ENCODE data around the gene FUZ. TPM values are rescaled to one million over a fixed set of nuclear protein-coding genes. Genes with fewer than 3 reads are reported as not detected.

The FUZ gene
- polyA plus RNA-seq, 1 donor from 2014 or later: 35.4 TPM

DNA sequence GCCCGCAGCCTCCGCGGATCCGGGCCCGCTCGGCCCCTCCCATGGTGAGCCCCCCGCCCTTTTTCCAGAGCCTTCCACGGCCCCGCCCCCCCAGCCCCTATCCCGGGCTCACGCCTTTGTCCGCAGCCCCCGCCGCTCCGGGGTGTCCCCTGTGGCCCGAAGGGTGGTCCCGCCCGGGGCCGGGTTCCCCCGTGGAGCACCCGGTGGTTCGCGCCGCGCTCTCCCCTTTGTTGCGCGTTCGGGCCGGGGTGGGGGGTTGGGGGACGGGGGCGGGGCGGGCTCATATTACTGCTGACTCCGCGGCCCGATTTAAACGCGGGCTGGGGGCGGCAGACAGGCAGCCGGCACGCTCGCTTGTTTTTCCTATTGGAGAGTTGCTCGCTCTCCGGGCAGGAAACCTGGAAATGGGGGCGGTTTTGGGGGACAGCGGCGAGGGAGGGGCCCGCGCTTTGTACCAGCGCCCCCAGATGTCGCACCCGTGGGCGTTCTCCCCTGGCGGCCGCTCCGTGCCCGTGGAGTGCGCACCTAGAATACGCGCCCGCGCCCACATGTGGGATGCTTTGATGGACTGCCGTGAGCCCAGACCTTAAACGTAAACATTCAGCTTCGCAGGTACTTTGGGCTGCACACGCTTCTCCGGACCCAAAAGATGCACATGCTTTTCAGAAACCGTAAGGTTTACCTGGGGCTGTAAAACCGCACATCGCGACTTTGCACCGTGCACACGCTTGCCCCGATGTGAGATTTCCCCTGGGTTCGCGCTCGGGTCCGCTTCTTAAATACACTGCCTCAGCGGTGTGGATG, 38.6 kb upstream of the FUZ start:
- Histone ChIP-seq H3K9ac (ENCODE audit: low read length) (peak overlapping the region; percentile 89), H4K20me1 (ENCODE audit: insufficient read depth) (peaks cover 32% of the 10 kb centered on the region), H3K36me3 (ENCODE audit: insufficient read depth, low read length) (peaks cover 4% of the 10 kb centered on the region), H3F3A (ENCODE audit: insufficient read depth, low read length, poor library complexity, severe bottlenecking) (no peaks in the 10 kb centered on the region), H3K9me3 (ENCODE audit: low read length) (no peaks in the 10 kb centered on the region), H3K79me2 (replicated peaks; ENCODE audit: insufficient read depth, low read length) (peaks cover 36% of the 10 kb centered on the region), H3K4me3 (ENCODE audit: low read length) (peak overlapping the region; percentile 76), H2AFZ (ENCODE audit: low read depth, low read length) (no peak overlapping the region), H3K27me3 (ENCODE audit: insufficient read depth, low read depth, low read length) (no peaks in the 10 kb centered on the region), H3K4me2 (ENCODE audit: low read length) (peak overlapping the region; percentile 52), H3K9me2 (ENCODE audit: insufficient read depth, low read length) (no peaks in the 10 kb centered on the region), H3K27ac (ENCODE audit: low read length) (peak overlapping the region; percentile 70)
- TF ChIP-seq SMC3 (conservative IDR thresholded peaks at IDR 0.05; ENCODE audit: poor library complexity) (peak; percentile 17), EP300 (conservative IDR thresholded peaks at IDR 0.05; ENCODE audit: poor library complexity, severe bottlenecking) (no peak), MXI1 (conservative IDR thresholded peaks at IDR 0.05; ENCODE audit: poor library complexity, severe bottlenecking) (peak; percentile 78)

DNA sequence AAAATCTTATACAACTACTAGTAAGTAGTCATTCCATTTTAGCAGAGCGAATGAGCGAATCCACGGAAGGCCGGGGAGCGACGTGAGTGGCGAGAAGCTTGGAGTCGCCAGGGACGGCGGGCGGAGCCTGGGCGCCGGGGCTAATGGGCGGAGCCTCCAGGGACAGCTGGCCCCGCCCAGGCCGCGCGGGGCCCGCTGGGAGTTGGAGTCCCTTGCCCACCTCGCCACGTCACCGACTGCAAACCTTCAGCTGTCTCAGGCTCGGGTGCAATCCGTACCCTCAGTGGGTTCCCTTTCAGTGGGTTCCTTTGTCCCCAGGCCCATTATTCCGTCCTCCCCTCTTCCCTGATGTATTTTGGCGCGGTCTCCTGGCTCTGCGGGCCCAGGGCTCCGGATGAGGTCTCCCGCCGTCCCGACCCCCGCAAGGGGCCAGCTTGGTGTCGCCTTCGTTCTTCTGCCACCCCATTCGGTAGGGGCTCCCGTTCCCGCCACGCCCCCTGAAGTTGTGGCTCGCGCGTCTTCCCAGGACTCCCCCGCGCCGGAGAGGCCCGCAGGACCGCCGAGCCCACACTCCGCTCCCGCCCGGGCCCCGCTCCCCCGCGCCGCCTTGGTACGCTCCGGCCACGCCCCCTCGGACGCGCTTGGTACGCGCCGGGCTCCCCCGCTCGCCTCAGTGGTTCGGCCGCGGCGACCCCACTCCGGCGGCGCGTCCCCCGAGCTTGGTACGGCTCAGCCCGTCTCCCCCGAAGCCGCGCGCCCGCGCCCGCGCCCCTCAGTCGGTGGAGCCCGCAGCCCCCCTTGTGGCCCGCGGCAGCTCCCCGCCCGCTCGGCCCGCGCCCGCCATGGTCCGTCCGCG, 37.6 kb upstream of the FUZ start, which contains the start of gene PTOV1:
PTOV1 (plus strand) TSS at position 673 of the 856 bp plus-strand sequence.
- H4K20me1 ChIP-seq (ENCODE audit: insufficient read depth): peaks cover 31% of the 10 kb centered on the region
- H3K4me3 ChIP-seq (ENCODE audit: low read length): peak within 1 kb of the TSS; percentile 76
- peaks cover 4% of the 10 kb centered on the region for H3K36me3 ChIP-seq (ENCODE audit: insufficient read depth, low read length)
- H3K79me2 ChIP-seq (replicated peaks; ENCODE audit: insufficient read depth, low read length): peaks cover 34% of the 10 kb centered on the region
- H3K27ac ChIP-seq (ENCODE audit: low read length): peak within 1 kb of the TSS; percentile 95
- H3K9me2 ChIP-seq (ENCODE audit: insufficient read depth, low read length): no peaks in the 10 kb centered on the region
- peak within 1 kb of the TSS; percentile 52 for H3K4me2 ChIP-seq (ENCODE audit: low read length)
- no peaks in the 10 kb centered on the region for H3K9me3 ChIP-seq (ENCODE audit: low read length)
- H3K9ac ChIP-seq (ENCODE audit: low read length): peak within 1 kb of the TSS; percentile 89
- peak within 1 kb of the TSS; percentile 66 for H2AFZ ChIP-seq (ENCODE audit: low read depth, low read length)
- TF ChIP-seq TAF1 (IDR thresholded peaks at IDR 0.05; ENCODE audit: low read depth) (peak; percentile 56), MXI1 (conservative IDR thresholded peaks at IDR 0.05; ENCODE audit: poor library complexity, severe bottlenecking) (peak; percentile 77), RAD21 (conservative IDR thresholded peaks at IDR 0.05) (peak; percentile 37), POLR2AphosphoS5 (IDR thresholded peaks at IDR 0.05) (peak; percentile 82), SMC3 (conservative IDR thresholded peaks at IDR 0.05; ENCODE audit: poor library complexity) (peak; percentile 44), EZH2 (IDR thresholded peaks at IDR 0.05; ENCODE audit: borderline replicate concordance, insufficient read depth, low read length, poor library complexity, severe bottlenecking) (no peak), REST (IDR thresholded peaks at IDR 0.05; ENCODE audit: borderline replicate concordance) (peak; percentile 88), EP300 (conservative IDR thresholded peaks at IDR 0.05; ENCODE audit: poor library complexity, severe bottlenecking) (peak; percentile 80)
- TF ChIP-seq, protein P1, sequence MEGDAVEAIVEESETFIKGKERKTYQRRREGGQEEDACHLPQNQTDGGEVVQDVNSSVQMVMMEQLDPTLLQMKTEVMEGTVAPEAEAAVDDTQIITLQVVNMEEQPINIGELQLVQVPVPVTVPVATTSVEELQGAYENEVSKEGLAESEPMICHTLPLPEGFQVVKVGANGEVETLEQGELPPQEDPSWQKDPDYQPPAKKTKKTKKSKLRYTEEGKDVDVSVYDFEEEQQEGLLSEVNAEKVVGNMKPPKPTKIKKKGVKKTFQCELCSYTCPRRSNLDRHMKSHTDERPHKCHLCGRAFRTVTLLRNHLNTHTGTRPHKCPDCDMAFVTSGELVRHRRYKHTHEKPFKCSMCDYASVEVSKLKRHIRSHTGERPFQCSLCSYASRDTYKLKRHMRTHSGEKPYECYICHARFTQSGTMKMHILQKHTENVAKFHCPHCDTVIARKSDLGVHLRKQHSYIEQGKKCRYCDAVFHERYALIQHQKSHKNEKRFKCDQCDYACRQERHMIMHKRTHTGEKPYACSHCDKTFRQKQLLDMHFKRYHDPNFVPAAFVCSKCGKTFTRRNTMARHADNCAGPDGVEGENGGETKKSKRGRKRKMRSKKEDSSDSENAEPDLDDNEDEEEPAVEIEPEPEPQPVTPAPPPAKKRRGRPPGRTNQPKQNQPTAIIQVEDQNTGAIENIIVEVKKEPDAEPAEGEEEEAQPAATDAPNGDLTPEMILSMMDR (IDR thresholded peaks at IDR 0.05; ENCODE audit: poor library complexity, severe bottlenecking): no peak
- no peaks in the 10 kb centered on the region for H3F3A ChIP-seq (ENCODE audit: insufficient read depth, low read length, poor library complexity, severe bottlenecking)
- no peaks in the 10 kb centered on the region for H3K27me3 ChIP-seq (ENCODE audit: insufficient read depth, low read depth, low read length)

Data from neural cell (in vitro differentiated cells).